Glutamatergic neuron (in vitro differentiated cells): ENCODE results near the gene LONRF3. TPM values are rescaled to one million over a fixed set of nuclear protein-coding genes. Genes with fewer than 3 reads are reported as not detected.
"Not testable (repeated sequence)": the region's sequence is repeated elsewhere in the genome, so short reads cannot be mapped to it uniquely, and the experiment has no call there.

ENCODE experiments used
- DNase-seq: peaks from one replicate; pipeline ENCODE4 v3.0.0; 2022
- H3K27ac Mint-ChIP-seq: one replicate; pipeline ENCODE4 v1.8.0; 2020; ENCODE audit warnings: mild to moderate bottlenecking, mixed read lengths, inconsistent platforms; ENCODE audit not compliant: unreplicated experiment
- H3K27me3 Mint-ChIP-seq: one replicate; pipeline ENCODE4 v1.8.0; 2020; ENCODE audit warnings: mild to moderate bottlenecking, moderate library complexity, mixed read lengths, inconsistent platforms; ENCODE audit not compliant: unreplicated experiment
- H3K36me3 Mint-ChIP-seq: one replicate; pipeline ENCODE4 v1.8.0; 2020; ENCODE audit warnings: mild to moderate bottlenecking, mixed read lengths, inconsistent platforms; ENCODE audit not compliant: unreplicated experiment
- H3K4me1 Mint-ChIP-seq: one replicate; pipeline ENCODE4 v1.8.0; 2020; ENCODE audit warnings: mild to moderate bottlenecking, low read depth, mixed read lengths, inconsistent platforms; ENCODE audit not compliant: unreplicated experiment
- H3K4me3 Mint-ChIP-seq: one replicate; pipeline ENCODE4 v1.8.0; 2020; ENCODE audit warnings: mild to moderate bottlenecking, mixed read lengths, inconsistent platforms; ENCODE audit not compliant: unreplicated experiment
- H3K9me3 Mint-ChIP-seq: one replicate; pipeline ENCODE4 v1.8.0; 2020; ENCODE audit warnings: mild to moderate bottlenecking, moderate library complexity, mixed read lengths, inconsistent platforms; ENCODE audit not compliant: unreplicated experiment
- total RNA-seq: library from RNA; stranded (reverse); fragmentation: NEBNext Ultra II Directional; extraction: Animal tissue kit (Norgen Biotek cat#: 25700); gene quantifications from one replicate; pipeline ENCODE4 v1.2.1, GENCODE V29; 2021; ENCODE audit not compliant: unreplicated experiment
- TF ChIP-seq, protein P1 (sequence below): fragments of 200-600 bp; sonication (generic); IDR thresholded peaks from one replicate; pipeline ENCODE4 v1.5.0; 2021; ENCODE audit not compliant: partially characterized antibody, unreplicated experiment

LONRF3 gene
- total RNA-seq, 1 donor from 2014 or later = 0.29 TPM

DNA sequence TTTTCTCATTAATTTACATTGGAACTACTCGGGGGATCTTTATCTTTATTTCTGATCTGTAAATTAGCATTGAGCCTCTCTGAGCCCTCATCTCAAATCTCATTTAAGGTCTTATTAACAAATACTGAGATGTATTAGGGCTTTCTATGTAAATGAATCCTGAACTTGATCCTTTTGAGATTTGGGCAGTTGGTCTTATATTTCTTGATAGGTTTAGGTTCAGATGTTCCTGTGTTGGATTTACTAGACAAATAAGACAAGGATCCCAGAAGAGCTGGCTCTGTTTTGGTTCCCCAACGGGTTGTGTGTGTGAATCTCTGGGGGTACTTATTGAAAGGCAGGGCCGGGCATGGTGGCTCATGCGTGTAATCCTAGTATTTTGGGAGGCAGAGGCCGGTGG is 36.1 kb downstream of the LONRF3 start:
- Mint-ChIP-seq H3K9me3 (no peaks in the 10 kb centered on the region), H3K27ac (no peak overlapping the region), H3K27me3 (no peaks in the 10 kb centered on the region), H3K4me3 (no peak overlapping the region), H3K36me3 (no peaks in the 10 kb centered on the region), H3K4me1 (no peaks in the 10 kb centered on the region)
- TF ChIP-seq, protein P1, sequence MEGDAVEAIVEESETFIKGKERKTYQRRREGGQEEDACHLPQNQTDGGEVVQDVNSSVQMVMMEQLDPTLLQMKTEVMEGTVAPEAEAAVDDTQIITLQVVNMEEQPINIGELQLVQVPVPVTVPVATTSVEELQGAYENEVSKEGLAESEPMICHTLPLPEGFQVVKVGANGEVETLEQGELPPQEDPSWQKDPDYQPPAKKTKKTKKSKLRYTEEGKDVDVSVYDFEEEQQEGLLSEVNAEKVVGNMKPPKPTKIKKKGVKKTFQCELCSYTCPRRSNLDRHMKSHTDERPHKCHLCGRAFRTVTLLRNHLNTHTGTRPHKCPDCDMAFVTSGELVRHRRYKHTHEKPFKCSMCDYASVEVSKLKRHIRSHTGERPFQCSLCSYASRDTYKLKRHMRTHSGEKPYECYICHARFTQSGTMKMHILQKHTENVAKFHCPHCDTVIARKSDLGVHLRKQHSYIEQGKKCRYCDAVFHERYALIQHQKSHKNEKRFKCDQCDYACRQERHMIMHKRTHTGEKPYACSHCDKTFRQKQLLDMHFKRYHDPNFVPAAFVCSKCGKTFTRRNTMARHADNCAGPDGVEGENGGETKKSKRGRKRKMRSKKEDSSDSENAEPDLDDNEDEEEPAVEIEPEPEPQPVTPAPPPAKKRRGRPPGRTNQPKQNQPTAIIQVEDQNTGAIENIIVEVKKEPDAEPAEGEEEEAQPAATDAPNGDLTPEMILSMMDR = no peak
- DNase-seq = no peak

DNA sequence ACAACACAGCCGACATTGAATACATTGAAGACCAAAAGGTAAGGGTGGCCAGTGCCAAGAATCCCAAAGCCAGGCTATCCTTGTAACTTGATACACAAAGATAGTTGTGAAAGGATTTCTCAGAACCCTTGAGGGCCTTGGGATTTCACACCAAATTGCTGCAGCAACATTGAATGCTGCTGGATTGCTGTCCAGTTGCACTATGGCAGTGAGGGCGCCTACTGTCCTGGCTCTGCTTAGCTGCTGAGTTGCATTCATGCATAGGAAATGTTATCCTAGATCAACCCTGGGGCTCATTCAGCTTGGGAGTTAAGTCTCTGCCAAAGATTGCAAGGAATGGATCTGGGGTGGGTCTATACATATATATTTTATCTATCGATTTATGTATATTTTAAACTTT is 38.7 kb downstream of the LONRF3 start:
- Mint-ChIP-seq H3K4me3 (no peak overlapping the region), H3K4me1 (no peaks in the 10 kb centered on the region), H3K36me3 (no peaks in the 10 kb centered on the region), H3K9me3 (no peaks in the 10 kb centered on the region), H3K27me3 (no peaks in the 10 kb centered on the region), H3K27ac (no peak overlapping the region)
- TF ChIP-seq, protein P1 = no peak
- no peak for DNase-seq

DNA sequence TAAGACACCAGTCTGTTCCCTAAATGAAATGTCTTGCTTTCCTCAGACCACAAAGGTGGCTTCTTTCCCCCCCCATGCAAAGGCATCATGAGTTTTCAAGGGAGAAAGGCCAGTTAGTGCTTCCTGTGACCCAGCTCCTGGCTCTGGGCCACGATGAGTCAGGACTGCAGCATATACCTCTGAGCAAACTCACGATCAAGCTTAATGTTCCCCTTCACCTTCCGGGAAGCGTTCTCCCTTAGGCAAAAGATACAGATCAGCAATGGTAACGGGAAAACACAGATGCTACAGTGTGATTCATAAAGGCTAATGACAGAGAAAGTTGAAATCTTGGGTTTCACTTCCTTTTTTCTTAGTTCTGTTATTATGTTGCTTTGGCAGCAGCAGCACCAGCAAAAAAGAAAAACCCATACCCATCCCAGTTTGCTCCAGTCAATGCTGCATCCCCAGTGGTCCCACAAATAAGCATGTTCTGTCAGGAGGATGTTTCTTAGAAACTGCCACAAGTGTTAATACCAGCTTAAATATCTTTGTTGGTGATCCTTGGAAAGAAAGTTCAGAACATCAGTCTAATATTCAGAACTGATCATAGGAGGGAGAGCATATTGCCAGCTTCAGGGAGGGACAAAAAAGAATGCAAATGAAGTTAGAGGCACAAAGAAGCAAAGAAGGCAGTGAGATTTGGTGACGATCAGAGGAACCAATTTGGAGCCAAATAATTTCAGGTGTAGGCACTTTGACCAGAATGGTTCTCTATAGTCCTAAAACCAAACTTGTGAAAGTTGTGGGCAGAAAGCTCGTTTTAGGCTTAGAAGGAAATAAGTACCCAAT is 41.2 kb downstream of the LONRF3 start:
- H3K36me3 Mint-ChIP-seq = no peaks in the 10 kb centered on the region
- H3K4me1 Mint-ChIP-seq = no peaks in the 10 kb centered on the region
- no peaks in the 10 kb centered on the region for H3K27me3 Mint-ChIP-seq
- no peak for DNase-seq
- no peaks in the 10 kb centered on the region for H3K9me3 Mint-ChIP-seq
- H3K4me3 Mint-ChIP-seq = no peak overlapping the region
- TF ChIP-seq, protein P1 = no peak
- H3K27ac Mint-ChIP-seq = no peak overlapping the region

DNA sequence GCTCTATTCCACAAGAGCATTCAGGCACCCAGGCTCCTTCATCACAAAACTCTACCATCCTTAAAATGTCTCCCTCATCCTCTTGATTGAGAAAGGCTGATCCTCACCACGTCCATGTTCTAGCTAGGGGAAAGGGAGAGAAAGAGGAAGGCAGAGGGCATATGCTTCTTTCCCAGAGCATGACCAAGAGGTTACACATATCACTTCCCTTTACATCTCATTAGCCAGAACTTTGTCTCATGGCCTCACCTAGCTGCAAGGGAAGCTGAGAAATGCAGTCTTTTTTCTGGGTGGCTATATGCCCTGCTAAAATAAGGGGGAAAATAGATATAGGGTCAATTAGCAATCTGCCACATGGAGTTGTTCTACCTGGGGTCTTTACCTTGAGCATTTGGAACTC is 42.7 kb downstream of the LONRF3 start:
- Mint-ChIP-seq H3K4me3 (no peak overlapping the region), H3K27me3 (no peaks in the 10 kb centered on the region), H3K27ac (no peak overlapping the region), H3K4me1 (no peaks in the 10 kb centered on the region), H3K9me3 (no peaks in the 10 kb centered on the region), H3K36me3 (no peaks in the 10 kb centered on the region)
- TF ChIP-seq, protein P1 = no peak
- no peak for DNase-seq

DNA sequence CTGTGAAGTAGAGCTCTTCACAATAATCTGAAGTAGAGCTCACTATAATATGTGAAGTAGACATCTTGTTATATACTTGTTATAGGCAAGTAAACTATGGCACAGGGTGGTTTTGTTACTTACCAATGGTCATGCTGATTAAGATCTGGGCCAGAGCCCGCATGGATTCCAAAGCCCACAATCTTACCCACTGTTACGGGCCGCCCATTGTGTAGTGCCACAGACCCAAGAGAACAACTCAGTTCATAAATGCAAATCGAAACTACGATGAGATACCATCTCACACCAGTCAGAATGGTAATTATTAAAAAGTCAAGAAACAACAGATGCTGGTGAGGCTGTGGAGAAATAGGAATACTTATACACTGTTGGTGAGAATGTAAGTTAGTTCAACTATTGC is 51.5 kb downstream of the LONRF3 start:
- no peak overlapping the region for H3K4me3 Mint-ChIP-seq
- TF ChIP-seq, protein P1 = no peak
- H3K27me3 Mint-ChIP-seq = no peaks in the 10 kb centered on the region
- no peaks in the 10 kb centered on the region for H3K4me1 Mint-ChIP-seq
- H3K27ac Mint-ChIP-seq = no peak overlapping the region
- no peaks in the 10 kb centered on the region for H3K9me3 Mint-ChIP-seq
- DNase-seq = no peak
- H3K36me3 Mint-ChIP-seq = no peaks in the 10 kb centered on the region

DNA sequence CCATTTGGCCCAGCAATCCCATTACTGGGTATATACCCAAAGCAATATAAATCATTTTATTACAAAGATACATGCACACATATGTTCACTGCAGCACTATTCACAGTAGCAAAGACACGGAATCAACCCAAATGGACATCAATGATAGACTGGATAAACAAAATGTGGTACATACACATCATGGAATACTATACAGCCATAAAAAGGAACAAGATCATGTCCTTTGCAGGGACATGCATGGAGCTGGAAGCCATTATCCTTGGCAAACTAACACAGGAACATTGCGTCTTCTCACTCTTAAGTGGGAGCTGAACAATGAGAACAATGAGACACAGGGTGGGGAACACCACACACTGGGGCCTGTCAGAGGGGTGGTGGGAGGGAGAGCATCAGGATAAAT is 51.9 kb downstream of the LONRF3 start:
- H3K4me3 Mint-ChIP-seq, H3K27ac Mint-ChIP-seq, DNase-seq, H3K4me1 Mint-ChIP-seq, H3K9me3 Mint-ChIP-seq, H3K36me3 Mint-ChIP-seq, H3K27me3 Mint-ChIP-seq: not testable (repeated sequence)

DNA sequence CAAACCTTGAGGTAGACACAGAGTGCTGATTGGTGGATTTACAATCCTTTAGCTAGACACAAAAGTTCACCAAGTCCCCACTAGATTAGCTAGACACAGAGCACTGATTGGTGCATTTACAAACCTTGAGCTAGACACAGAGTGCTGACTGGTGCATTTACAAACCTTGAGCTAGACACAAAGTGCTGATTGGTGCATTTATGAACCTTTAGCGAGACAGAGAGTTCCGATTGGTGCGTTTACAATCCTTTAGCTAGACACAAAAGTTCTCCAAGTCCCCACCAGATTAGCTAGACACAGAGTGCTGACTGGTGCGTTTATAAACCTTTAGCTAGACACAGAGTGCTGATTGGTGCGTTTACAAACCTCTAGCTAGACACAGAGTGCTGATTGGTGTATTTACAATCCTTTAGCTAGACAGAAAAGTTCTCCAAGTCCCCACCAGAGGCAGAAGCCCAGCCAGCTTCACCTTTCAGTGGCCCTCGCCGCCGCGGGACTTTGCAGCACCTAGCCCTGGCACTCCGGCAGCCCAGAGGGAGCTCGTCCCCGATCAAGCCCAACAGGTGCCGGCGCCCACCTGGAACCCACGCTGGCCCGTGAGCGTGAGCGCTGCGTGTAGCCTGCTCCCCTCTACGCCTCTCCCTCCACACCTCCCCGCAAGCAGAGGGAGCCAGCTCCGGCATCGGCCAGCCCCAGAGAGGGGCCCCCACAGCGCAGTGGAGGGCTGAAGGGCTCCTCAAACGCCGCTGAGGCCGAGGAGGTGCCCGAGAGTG is 53.7 kb downstream of the LONRF3 start:
- H3K4me3 Mint-ChIP-seq, H3K4me1 Mint-ChIP-seq, H3K27ac Mint-ChIP-seq, H3K36me3 Mint-ChIP-seq, H3K27me3 Mint-ChIP-seq, H3K9me3 Mint-ChIP-seq, DNase-seq: not testable (repeated sequence)
